IPS DF 4.7 (cell line): ENCODE measurements around the gene DDX39B.
"Not testable (repeated sequence)": the region's sequence is repeated elsewhere in the genome, so short reads cannot be mapped to it uniquely, and the experiment has no call there.

Source experiments
- DNase-seq: peaks from one replicate; pipeline ENCODE4 v3.0.0-alpha.2; 2013; ENCODE audit warnings: low spot score; ENCODE audit errors: extremely low read depth

The DDX39B gene

GRCh38 chr6:31575952-31576685 is 34.3 kb upstream of the DDX39B start:
- no peak for DNase-seq

- DNase-seq = no peak
These were observed 33.6 kb upstream of the DDX39B start, which contains the start of gene TNF for GRCh38 chr6:31575335-31575901. TNF (plus strand) TSS chr6:31575565; CDS start chr6:31575742, 177 bp downstream.

GRCh38 chr6:31574106-31575061 is 32.6 kb upstream of the DDX39B start:
- DNase-seq = no peak

- no peak for DNase-seq
These were observed 31.7 kb upstream of the DDX39B start for GRCh38 chr6:31573239-31574105.

GRCh38 chr6:31572041-31572911 is 30.5 kb upstream of the DDX39B start, which contains the start of gene LTA:
LTA (plus strand) TSS chr6:31572289; CDS start chr6:31572743, 454 bp downstream.
- no peak for DNase-seq

DNA sequence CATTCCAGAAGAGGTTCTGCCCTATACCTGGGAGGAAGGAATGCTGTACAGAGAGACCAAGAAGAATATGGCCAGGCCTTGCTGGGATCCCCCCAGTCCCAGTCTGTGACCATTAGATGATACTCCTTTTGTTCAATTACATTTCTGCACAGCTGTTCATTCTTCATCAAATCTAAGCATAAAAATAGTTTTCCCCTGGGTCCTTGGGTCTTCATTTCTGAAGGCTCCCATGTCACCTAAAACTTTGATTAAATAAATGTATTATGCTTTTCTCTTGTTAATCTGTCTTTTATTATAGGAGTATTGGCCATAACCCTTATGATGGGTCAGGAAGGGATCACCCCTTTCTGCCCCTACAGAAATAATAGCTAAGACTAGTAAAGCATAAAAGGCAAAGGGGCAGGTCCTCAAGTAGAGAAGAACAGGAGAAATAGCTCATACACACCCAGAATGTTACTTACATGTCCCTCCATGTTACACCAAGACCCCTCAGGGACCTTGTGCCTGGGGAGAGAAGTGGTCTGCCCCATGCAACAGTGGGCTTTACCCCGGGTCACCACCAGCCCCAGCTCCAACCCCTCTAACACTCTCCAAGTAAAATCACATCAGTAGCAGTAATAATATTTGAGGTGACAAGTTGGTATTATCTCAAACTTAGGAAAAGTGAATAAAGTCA is 28.2 kb upstream of the DDX39B start:
- DNase-seq = no peak

DNA sequence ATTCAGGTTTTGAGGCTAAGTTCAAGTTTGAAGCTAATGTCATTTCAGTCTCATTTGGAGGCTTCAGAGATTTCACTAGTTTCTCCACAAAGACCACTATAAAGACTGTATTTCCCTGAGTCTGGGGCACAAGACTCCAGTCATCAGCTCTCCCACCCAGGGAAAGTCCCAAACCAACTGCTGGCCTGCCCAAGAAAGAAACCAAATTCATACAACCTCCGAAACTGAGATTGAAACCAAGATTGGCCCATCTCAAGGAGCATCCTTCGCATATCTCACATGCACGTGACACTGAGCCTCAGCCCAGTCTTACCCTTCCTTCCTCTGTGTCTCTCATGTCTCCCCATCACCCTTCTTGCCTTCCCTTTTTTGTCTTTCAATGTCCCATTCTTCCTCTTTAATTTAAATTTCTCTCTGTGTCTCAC is 26.7 kb upstream of the DDX39B start:
- DNase-seq = no peak

- DNase-seq = no peak
These were observed 25.9 kb upstream of the DDX39B start for GRCh38 chr6:31567531-31568370.

GRCh38 chr6:31560697-31561058 is 18.9 kb upstream of the DDX39B start:
- DNase-seq = no peak

DNA sequence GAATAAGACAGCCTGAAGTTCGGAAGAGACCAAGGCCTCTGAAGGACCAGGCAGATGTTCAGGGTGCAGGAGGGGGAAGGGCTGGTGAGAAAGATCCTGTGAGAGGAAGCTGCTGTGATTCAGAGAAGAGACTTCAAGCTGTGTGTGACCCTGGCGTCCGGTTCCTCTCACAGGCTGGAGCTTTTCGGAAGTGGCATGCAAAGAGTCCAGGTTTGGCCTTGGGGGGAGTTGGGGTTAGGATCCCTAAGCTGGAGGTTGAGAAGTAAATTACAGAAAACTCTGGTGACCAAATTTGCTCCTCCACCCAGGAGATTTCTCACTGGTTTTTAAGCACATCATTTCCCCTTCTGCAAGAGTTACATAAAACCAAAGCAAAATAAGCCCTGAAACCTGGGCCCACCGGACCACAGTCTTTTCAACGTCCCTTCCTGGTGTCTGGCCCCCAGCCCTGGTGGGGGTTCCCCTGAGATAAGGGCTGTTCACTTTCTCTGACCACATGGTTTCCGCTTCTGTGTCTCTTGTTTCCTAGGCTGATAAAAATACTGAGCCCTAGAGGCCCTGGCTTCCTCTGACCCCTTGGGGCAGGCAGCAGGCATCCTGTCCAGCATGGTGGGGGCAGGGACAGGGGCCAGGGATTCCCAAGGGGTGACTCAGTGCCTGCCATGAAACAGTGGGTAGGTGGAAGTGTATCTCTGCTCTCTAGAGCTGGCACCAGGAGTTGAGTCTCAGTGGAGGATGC is 18.3 kb upstream of the DDX39B start:
- no peak for DNase-seq

- no peak for DNase-seq
These were observed 17.8 kb upstream of the DDX39B start for GRCh38 chr6:31559606-31559957.

DNA sequence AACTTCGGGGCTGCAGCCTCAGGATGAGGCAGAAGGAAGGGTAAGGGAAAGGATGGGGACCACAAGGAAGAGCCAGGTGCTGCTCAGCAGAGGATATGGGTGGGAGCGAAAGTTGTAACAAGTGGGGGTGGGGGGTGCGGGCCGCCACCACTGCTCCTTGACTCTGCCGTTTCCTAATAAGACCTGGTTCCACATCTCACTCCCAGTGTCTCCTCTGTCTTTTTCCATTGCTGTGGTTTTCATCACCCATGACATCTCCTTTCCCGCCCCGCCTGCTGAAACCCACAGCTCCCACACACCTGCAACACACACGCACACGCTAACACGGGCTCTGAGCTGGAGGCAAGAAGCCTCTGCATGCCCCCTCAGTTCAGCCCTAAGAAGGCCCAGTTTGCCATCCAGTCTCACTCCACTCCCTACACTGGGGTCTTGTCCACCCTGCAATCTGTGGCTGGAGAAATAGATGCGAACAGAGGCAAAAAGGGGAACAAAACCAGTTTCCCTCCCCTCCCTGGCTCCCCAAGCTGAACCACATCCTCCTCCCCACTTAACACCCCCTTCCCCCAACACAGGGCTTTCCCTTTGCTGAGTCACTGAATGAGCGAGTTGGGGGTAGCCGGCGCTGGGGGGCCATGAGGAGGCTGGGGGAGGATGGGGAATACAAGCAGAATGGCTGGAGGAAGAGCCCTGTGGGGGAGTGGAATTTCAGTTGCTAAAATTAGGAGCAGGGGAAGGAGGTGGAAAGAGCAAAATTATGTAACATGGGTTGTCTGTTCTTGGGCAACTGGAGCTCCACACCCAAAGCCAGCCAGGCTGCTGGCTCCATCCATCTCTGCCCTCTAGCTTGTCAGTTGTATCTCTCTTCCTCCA is 17.1 kb upstream of the DDX39B start:
- DNase-seq = no peak

DNA sequence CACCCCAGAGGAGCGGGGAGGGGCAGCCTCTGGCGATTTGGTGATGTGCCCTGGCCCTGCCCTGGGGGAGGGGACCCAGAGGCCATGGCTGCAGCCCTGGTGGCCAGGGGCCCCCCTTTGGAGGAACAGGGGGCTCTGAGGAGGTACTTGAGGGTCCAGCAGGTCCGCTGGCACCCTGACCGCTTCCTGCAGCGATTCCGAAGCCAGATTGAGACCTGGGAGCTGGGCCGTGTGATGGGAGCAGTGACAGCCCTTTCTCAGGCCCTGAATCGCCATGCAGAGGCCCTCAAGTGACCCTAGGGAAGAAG is 16.5 kb upstream of the DDX39B start:
- no peak for DNase-seq

DNA sequence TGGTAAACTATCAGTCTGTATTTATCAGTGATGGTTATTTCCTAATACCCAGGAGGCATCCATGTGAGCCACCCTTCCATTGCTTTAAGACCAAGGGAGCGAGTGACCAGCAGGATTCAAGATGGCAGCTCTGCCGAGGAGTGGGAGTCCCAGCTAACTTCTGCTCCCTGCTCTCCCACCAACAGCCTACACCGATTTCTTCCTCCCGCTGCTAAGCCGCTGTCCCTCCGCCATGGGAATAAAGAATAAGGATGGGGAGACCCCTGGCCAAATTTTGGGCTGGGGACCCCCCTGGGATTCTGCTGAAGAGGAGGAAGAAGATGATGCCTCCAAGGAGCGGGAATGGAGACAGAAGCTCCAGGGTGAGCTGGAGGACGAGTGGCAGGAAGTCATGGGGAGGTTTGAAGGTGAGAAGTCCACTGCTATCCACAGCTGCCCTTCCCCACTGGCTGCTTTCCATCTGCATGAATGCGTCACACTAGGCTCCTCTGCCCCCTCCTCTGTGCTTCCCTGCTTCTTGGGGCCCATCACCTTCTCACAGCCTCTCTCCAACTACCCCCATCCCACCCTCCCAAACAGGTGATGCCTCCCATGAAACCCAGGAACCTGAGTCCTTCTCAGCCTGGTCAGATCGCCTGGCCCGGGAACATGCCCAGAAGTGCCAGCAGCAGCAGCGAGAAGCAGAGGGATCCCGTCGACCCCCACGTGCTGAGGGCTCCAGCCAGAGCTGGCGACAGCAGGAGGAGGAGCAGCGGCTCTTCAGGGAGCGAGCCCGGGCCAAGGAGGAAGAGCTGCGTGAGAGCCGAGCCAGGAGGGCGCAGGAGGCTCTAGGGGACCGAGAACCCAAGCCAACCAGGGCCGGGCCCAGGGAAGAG is 15.9 kb upstream of the DDX39B start:
- DNase-seq = no peak

- no peak for DNase-seq
These were observed 14.5 kb upstream of the DDX39B start for GRCh38 chr6:31556307-31556706.

- DNase-seq = not testable (repeated sequence)
These were observed 9.6 kb upstream of the DDX39B start for GRCh38 chr6:31551371-31551770.
